ENCODE results near the gene ANKRD23.

DNA sequence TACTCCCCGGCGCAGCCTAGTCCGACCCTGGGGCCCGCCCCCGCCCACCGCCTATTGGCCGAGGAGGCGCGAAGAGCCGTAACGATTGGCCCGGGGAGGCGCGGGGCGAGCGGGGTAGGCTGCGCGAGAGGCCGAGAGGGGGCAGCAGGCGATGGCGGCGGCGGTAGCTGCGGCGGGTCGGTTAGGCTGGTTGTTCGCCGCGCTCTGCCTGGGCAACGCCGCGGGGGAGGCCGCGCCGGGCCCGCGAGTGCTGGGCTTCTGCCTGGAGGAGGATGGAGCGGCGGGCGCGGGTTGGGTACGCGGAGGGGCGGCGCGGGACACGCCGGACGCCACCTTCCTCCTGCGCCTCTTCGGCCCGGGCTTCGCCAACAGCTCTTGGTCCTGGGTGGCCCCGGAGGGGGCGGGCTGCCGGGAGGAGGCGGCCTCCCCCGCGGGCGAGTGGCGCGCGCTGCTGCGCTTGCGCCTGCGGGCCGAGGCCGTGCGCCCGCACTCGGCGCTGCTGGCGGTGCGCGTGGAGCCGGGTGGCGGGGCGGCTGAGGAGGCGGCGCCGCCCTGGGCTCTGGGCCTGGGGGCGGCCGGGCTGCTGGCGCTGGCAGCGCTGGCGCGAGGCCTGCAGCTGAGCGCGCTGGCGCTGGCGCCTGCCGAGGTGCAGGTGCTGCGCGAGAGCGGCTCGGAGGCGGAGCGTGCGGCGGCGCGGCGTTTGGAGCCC lies 27.5 kb downstream of the ANKRD23 start, which contains the start of gene CNNM3:
- TF ChIP-seq, protein P1, sequence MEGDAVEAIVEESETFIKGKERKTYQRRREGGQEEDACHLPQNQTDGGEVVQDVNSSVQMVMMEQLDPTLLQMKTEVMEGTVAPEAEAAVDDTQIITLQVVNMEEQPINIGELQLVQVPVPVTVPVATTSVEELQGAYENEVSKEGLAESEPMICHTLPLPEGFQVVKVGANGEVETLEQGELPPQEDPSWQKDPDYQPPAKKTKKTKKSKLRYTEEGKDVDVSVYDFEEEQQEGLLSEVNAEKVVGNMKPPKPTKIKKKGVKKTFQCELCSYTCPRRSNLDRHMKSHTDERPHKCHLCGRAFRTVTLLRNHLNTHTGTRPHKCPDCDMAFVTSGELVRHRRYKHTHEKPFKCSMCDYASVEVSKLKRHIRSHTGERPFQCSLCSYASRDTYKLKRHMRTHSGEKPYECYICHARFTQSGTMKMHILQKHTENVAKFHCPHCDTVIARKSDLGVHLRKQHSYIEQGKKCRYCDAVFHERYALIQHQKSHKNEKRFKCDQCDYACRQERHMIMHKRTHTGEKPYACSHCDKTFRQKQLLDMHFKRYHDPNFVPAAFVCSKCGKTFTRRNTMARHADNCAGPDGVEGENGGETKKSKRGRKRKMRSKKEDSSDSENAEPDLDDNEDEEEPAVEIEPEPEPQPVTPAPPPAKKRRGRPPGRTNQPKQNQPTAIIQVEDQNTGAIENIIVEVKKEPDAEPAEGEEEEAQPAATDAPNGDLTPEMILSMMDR (IDR thresholded peaks at IDR 0.05; ENCODE audit: low read length), result peak; percentile 44
- no peak for TF ChIP-seq EZH2 (IDR thresholded peaks at IDR 0.05; ENCODE audit: borderline replicate concordance, low read length)

Data from OCI-LY1 (cell line).